H1 (cell line): ENCODE measurements around the gene FANCF. TPM values are rescaled to one million over a fixed set of nuclear protein-coding genes. Genes with fewer than 3 reads are reported as not detected.

Experiments
- EP300 ChIP-seq, 2 experiments: IDR thresholded peaks; 1 replicate in 1 of 2; 2 replicates in 1 of 2; pipeline ENCODE4 v1.6.1; 2011 to 2012; ENCODE audit warnings: low read depth in 2 of 2, low read length in 2 of 2, mild to moderate bottlenecking in 2 of 2, borderline replicate concordance in 1 of 2, inconsistent platforms in 1 of 2, moderate library complexity in 1 of 2
- RAD21 ChIP-seq, 2 experiments: IDR thresholded peaks in 1 of 2; conservative IDR thresholded peaks in 1 of 2; 2 replicates each; pipeline ENCODE4 v1.6.1; 2011; ENCODE audit warnings: low read depth in 2 of 2, low read length in 2 of 2, improper control_type of control experiment in 1 of 2, inconsistent platforms in 1 of 2, mild to moderate bottlenecking in 1 of 2, moderate library complexity in 1 of 2
- polyA plus RNA-seq, 7 experiments: library from polyadenylated mRNA; depleted of rRNA in 3 of 7; stranded (reverse) in 5 of 7; unstranded in 2 of 7; fragments of >200 nt in 5 of 7; fragments of 200-250 nt in 2 of 7; gene quantifications; 1 replicate in 5 of 7; 2 replicates in 1 of 7; 4 replicates in 1 of 7; pipeline versions ENCODE4 v1.2.1 to v1.2.3, GENCODE V29; 2011 to 2013; ENCODE audit warnings: missing spikeins in 2 of 7, mixed read lengths in 2 of 7
- total RNA-seq: library from RNA; stranded (reverse); fragmentation: NEBNext Ultra II Directional; extraction: Animal tissue kit (Norgen Biotek cat#: 25700); gene quantifications from 2 replicates; pipeline ENCODE4 v1.2.1, GENCODE V29; 2021
- TF ChIP-seq, protein P1 (sequence below): IDR thresholded peaks from 2 replicates; pipeline ENCODE4 v1.6.1; 2012; ENCODE audit warnings: inconsistent platforms

FANCF gene
- total and polyA plus RNA-seq, 2 of the 8 experiments (the other 6 are each of a cell fraction or from before 2014, with no cell fraction given) = 10.0 to 29.4 TPM

DNA sequence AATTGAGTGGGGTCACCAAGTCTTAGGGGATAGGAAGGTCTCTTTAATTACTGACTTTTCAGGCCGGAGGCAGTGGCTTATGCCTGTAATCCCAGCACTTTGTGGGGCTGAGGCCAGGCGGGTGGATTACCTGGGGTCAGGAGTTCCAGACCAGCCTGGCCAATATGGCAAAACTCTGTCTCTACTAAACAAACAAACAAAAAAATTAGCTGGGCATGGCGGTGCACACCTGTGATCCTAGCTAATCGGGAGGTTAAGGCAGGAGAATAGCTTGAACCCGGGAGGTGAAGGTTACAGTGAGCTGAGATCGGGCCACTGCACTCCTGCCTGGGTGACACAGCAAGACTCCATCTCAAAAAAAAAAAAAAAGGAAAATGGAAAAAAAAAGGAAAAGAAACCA, 1.8 kb upstream of the FANCF start (continued):
- TF ChIP-seq RAD21 (IDR thresholded peaks at IDR 0.05 in 1 of 2, conservative IDR thresholded peaks at IDR 0.05 in 1 of 2; ENCODE audit: low read depth in 2 of 2, low read length in 2 of 2) (no peak), EP300 (IDR thresholded peaks at IDR 0.05; ENCODE audit: borderline replicate concordance in 1 of 2, low read depth in 2 of 2, low read length in 2 of 2) (no peak)
- TF ChIP-seq, protein P1, sequence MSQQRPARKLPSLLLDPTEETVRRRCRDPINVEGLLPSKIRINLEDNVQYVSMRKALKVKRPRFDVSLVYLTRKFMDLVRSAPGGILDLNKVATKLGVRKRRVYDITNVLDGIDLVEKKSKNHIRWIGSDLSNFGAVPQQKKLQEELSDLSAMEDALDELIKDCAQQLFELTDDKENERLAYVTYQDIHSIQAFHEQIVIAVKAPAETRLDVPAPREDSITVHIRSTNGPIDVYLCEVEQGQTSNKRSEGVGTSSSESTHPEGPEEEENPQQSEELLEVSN = no peak
